Activated B cell treated with CpG ODN at 0.5 μM for 24 hours (primary cell): ENCODE results near the gene DUSP7. TPM values are rescaled to one million over a fixed set of nuclear protein-coding genes. Genes with fewer than 3 reads are reported as not detected.

Source experiments
- ATAC-seq: fragments of 200-7000 bp; cut with Tn5 transposase; one replicate; pipeline ENCODE4 v1.10.0; 2021; ENCODE audit warnings: low read depth, mild to moderate bottlenecking, moderate library complexity
- CTCF ChIA-PET: fragments of 350-600 bp; sonication (Branson Sonifier 250); formaldehyde crosslinking; loops from one replicate; lab custom pipeline; 2021; ENCODE audit warnings: antibody characterized with exemption; lab: Charles Lee
- POLR2A ChIA-PET: fragments of 350-600 bp; sonication (Branson Sonifier 250); formaldehyde crosslinking; loops from one replicate; lab custom pipeline; 2021; ENCODE audit warnings: antibody characterized with exemption; lab: Charles Lee
- DNase-seq: peaks from one replicate; pipeline ENCODE4 v3.0.0; 2022
- H3K27ac Mint-ChIP-seq: one replicate; pipeline ENCODE4 v1.8.0; 2020; ENCODE audit warnings: mixed read lengths
- H3K27me3 Mint-ChIP-seq: one replicate; pipeline ENCODE4 v1.8.0; 2021; ENCODE audit warnings: mixed read lengths
- H3K36me3 Mint-ChIP-seq: one replicate; pipeline ENCODE4 v1.8.0; 2021; ENCODE audit warnings: low read depth, mixed read lengths
- H3K4me1 Mint-ChIP-seq: one replicate; pipeline ENCODE4 v1.8.0; 2021; ENCODE audit warnings: mixed read lengths
- H3K4me3 Mint-ChIP-seq: one replicate; pipeline ENCODE4 v1.8.0; 2020; ENCODE audit warnings: mild to moderate bottlenecking, mixed read lengths
- H3K9me3 Mint-ChIP-seq: one replicate; pipeline ENCODE4 v1.8.0; 2020; ENCODE audit warnings: mixed read lengths
- CTCF ChIP-seq: fragments of 200-600 bp; IDR thresholded peaks from one replicate; pipeline ENCODE4 v1.8.0; 2022; ENCODE audit warnings: antibody characterized with exemption, mild to moderate bottlenecking
- intact Hi-C: fragments of 100-400 bp; cut with micrococcal nuclease; formaldehyde crosslinking; loops from one replicate; pipeline ENCODE4 v1.15.1; 2024
- total RNA-seq: library from RNA; stranded (reverse); gene quantifications from 2 replicates; pipeline ENCODE4 v1.2.3, GENCODE V29; 2022

Gene DUSP7
- total RNA-seq, 1 donor from 2014 or later = 4.3 TPM

DNA sequence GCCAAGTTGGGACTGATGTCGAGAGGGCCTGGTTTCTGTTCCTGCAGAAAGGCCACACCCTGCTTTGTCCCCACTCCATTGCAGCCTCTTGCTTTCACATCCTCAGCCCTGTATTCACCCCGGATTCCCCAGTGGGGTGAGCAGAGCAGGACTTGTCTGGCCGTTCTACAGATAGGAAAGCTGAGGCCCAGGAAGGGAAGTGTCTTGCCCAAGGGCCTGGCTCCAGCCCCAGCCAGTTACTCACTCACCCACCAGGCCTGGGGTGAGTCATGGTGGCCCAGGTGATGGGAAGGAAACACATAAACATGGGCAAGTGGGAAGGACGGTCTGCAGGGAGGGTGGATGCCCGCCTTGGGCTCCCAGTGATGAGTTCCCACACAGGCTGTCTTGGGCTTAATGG lies 6.1 kb upstream of the DUSP7 start:
- no peaks in the 10 kb centered on the region for H3K36me3 Mint-ChIP-seq
- intact Hi-C loops = no loop called here
- CTCF ChIA-PET = interaction anchor here (1.6 kb wide), 1 partner anchor 9 kb away, joined by 3 read pairs; no protein-coding TSS in a partner anchor
- H3K27me3 Mint-ChIP-seq = no peaks in the 10 kb centered on the region
- POLR2A ChIA-PET = no interaction called here
- DNase-seq = no peak
- TF ChIP-seq CTCF = no peak
- peak overlapping the region; percentile 53 for H3K27ac Mint-ChIP-seq
- H3K9me3 Mint-ChIP-seq = no peaks in the 10 kb centered on the region
- no peak overlapping the region for H3K4me3 Mint-ChIP-seq
- ATAC-seq = peak; percentile 21
- H3K4me1 Mint-ChIP-seq = peaks cover 22% of the 10 kb centered on the region

DNA sequence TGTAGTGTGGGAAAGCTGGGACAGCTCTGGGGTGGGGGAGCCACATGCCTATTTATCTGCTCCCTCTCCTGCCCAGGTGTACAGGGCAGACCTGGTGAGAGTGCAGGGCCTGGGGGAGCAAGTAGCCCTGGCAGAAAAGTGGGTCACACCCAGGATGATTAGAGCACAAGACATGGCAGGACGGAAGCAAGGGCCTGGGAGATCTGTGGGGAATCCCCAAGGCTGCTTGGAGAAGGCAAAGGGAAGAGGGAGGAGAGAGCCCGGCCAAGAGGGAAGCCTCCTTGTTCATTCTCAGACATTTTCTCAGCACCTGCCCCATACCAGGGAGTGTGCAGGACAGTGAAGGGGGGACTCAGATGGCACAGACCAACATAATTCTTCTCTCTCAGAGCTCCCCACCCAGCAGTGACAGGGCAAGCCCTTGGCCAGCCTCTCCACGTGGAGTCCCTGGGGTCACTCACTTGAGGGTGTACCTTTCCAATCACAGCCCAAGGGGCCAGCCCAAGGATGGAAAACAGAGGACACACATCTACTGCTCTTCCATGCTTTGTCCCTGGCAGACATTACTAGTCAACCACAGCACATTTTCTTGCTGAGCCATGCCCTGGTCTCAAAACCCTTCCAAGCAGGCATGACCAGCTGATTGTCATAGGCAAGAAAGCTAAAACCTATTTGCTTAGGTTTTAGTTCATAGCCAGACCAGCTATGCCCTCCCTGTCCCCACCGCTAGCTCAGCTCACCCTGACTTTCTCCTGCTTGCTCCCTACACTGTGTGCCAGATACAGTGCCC lies 4.9 kb upstream of the DUSP7 start:
- Mint-ChIP-seq H3K9me3 (no peaks in the 10 kb centered on the region), H3K27me3 (no peaks in the 10 kb centered on the region), H3K4me3 (no peak overlapping the region), H3K27ac (peak overlapping the region; percentile 53), H3K4me1 (peaks cover 26% of the 10 kb centered on the region), H3K36me3 (peaks cover 2% of the 10 kb centered on the region)
- ChIA-PET CTCF (interaction anchor here (1.6 kb wide), 1 partner anchor 8 kb away, joined by 3 read pairs; no protein-coding TSS in a partner anchor), POLR2A (no interaction called here)
- TF ChIP-seq CTCF = no peak
- intact Hi-C loops = no loop called here
- DNase-seq = no peak
- no peak for ATAC-seq

DNA sequence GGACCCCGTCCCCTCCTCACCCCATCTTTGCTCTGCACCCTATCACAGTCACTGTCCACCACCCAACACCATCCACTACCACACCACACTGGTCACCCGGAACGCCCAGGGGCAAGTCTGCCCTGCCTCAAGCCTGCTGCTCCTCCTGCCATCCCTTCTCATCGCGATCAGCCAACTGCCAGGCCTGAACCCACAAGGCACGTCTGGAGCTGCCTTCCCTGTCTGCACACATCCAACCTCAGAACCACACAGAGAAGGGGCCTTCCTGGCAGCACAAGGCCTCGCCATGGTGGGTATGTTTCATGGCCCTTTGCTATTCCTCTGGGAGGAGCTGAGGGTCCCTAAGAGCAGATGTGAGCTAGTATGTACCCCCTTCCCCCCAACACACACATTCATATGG lies 3.4 kb upstream of the DUSP7 start:
- Mint-ChIP-seq H3K9me3 (no peaks in the 10 kb centered on the region), H3K27me3 (no peaks in the 10 kb centered on the region), H3K27ac (no peak overlapping the region), H3K4me1 (peaks cover 32% of the 10 kb centered on the region), H3K4me3 (no peak overlapping the region), H3K36me3 (peaks cover 2% of the 10 kb centered on the region)
- POLR2A ChIA-PET = no interaction called here
- TF ChIP-seq CTCF = no peak
- CTCF ChIA-PET = no interaction called here
- no peak for DNase-seq
- intact Hi-C loops = loop anchor here (5.0 to 10.0 kb wide), 3 partner anchors 255 to 1705 kb away; partner anchors contain the start of genes CYB561D2, DNAH1, NPRL2 and TMEM115
- no peak for ATAC-seq

DNA sequence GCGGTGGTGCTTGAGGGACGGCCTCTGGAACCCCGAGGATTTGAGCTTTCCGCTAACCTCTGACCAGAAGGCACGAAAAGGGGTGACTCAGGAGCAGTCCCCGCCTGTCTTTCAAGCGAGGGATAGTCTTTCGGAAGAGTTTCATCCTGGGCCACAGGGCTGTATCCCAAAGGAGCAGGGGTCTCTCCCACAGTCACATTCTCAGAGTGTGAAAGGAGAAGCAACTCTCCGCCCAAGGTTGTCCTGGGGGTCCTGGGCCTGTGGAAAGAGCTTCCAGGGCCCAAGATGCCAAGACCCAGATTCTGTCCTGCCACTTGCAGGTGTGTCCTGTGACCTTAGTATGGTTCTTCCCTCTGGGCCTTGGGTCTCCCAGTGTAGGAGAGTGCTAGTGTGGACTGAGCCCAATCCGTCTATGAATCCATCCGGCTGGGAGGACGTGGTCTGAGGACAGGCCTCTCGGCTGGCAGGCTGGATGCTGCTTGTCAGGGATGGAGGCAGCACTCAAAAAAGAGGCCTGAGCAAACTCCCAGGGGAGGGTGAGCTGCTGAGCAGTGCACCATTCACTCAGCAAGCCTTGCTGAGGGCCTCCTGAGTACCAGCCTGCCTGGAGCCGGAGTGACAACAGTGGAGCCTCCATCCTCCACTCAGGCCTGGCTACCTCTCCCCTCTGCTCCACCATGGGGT lies 1.6 kb upstream of the DUSP7 start:
- intact Hi-C loops = loop anchor here (1.0 to 10.0 kb wide), 14 partner anchors 57 to 1703 kb away; partner anchors contain the start of genes ABHD14A, ABHD14B, ACY1 and ALAS1
- Mint-ChIP-seq H3K36me3 (peaks cover 2% of the 10 kb centered on the region), H3K4me3 (peak overlapping the region; percentile 88), H3K4me1 (peaks cover 48% of the 10 kb centered on the region), H3K27ac (no peak overlapping the region), H3K27me3 (no peaks in the 10 kb centered on the region), H3K9me3 (no peaks in the 10 kb centered on the region)
- ChIA-PET CTCF (interaction anchor here (1.1 to 1.4 kb wide), 2 partner anchors 22 to 62 kb away, joined by 3 read pairs; partner anchors contain the start of gene RPL29), POLR2A (interaction anchor here (0.6 to 2.7 kb wide), 8 partner anchors 60 to 478 kb away, joined by 3 to 22 read pairs (median 6); partner anchors contain the start of genes ACY1, RPL29, TLR9 and UQCC5)
- TF ChIP-seq CTCF = no peak
- ATAC-seq = no peak
- DNase-seq = no peak
